Suppressor macrophage (primary cell): ENCODE data around the gene SMTNL2.
"Not testable (repeated sequence)": the region's sequence is repeated elsewhere in the genome, so short reads cannot be mapped to it uniquely, and the experiment has no call there.

ENCODE experiments used
- DNase-seq, 4 experiments: peaks; one replicate each; pipeline ENCODE4 v3.0.0-alpha.2; 2020 to 2022

The SMTNL2 gene

GRCh38 chr17:4586043-4586442 lies 1.7 kb downstream of the SMTNL2 start:
- no peak for DNase-seq

GRCh38 chr17:4587195-4587594 lies 2.9 kb downstream of the SMTNL2 start:
- DNase-seq = no peak

- no peak for DNase-seq
Observed at GRCh38 chr17:4587803-4588202, 3.5 kb downstream of the SMTNL2 start.

- DNase-seq = no peak
Observed at GRCh38 chr17:4588391-4588790, 4.1 kb downstream of the SMTNL2 start.

GRCh38 chr17:4588898-4589625 lies 4.7 kb downstream of the SMTNL2 start:
- DNase-seq = no peak

- not testable (repeated sequence) for DNase-seq
Observed at GRCh38 chr17:4590042-4590441, 5.7 kb downstream of the SMTNL2 start.

GRCh38 chr17:4590981-4591453 lies 6.7 kb downstream of the SMTNL2 start:
- DNase-seq = no peak

GRCh38 chr17:4591529-4591928 lies 7.2 kb downstream of the SMTNL2 start:
- peak; percentile 86 to 93 (median 90) for DNase-seq

- DNase-seq = no peak
Observed at GRCh38 chr17:4592240-4593005, 8.1 kb downstream of the SMTNL2 start.

GRCh38 chr17:4593021-4593421 lies 8.7 kb downstream of the SMTNL2 start:
- no peak for DNase-seq

- no peak for DNase-seq
Observed at GRCh38 chr17:4594406-4594805, 10.1 kb downstream of the SMTNL2 start.

GRCh38 chr17:4594931-4595684 lies 10.8 kb downstream of the SMTNL2 start:
- peak; percentile 57 to 79 (median 68) for DNase-seq

- not testable (repeated sequence) for DNase-seq
Observed at GRCh38 chr17:4595685-4596342, 11.5 kb downstream of the SMTNL2 start.

- DNase-seq = no peak
Observed at GRCh38 chr17:4596636-4597380, 12.5 kb downstream of the SMTNL2 start.

- DNase-seq = no peak
Observed at GRCh38 chr17:4597975-4598374, 13.6 kb downstream of the SMTNL2 start.

GRCh38 chr17:4598776-4599504 lies 14.6 kb downstream of the SMTNL2 start:
- no peak for DNase-seq

GRCh38 chr17:4599505-4600281 lies 15.4 kb downstream of the SMTNL2 start:
- no peak for DNase-seq

- DNase-seq = no peak
Observed at GRCh38 chr17:4600563-4600962, 16.2 kb downstream of the SMTNL2 start.

- no peak for DNase-seq
Observed at GRCh38 chr17:4601326-4601725, 17.0 kb downstream of the SMTNL2 start.

- DNase-seq = no peak
Observed at GRCh38 chr17:4602041-4602440, 17.7 kb downstream of the SMTNL2 start.
